HG03025 (cell line): Measurements from ENCODE around the gene USP22.
"Not testable (repeated sequence)": the region's sequence is repeated elsewhere in the genome, so short reads cannot be mapped to it uniquely, and the experiment has no call there.

Experiments used
- ATAC-seq: cut with Tn5 transposase; IDR thresholded peaks from one replicate; pipeline ENCODE4 v1.9.1; 2021; ENCODE audit warnings: mild to moderate bottlenecking, moderate library complexity; ENCODE audit not compliant: unreplicated experiment, low FRiP score

Gene USP22

GRCh38 chr17:21053056-21053455, 10.2 kb upstream of the USP22 start:
- ATAC-seq: not testable (repeated sequence)

DNA sequence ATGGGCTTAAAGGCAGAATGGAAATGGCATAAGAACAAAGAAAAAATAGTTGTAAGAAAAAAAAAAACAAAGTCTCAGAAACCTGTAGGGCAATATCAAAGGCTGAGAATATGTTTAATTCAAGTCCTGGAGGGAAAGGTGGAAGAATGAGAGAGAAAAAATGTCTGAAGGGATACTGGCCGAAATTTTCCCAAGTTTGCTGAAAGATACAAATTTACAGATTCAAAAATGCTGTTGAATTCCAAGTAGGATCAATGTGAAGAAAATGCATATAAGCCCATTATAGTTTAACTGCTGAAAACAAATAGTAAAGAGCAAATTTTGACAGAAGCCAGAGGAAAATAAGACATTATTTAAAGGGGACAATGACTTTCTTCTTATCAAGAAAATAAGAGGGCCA, 6.6 kb upstream of the USP22 start:
- no peak for ATAC-seq

DNA sequence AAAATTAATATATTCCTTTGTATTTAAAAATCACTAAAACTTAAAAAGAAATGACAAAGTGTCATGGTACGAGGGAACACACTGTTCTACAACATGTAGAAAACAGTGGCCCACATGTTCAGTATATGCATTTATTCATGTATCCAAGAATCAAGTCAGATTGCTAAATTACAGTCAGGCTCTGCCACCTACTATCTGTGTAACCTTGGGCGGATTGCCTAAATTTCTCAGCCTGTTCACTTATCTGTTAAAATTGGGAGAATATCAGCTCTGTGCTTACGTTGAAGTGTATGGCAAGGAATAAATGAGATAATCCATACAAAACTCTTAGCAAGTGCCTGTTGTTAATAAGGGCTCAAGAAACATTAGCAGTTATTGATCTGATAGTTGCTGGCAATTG, 3.4 kb upstream of the USP22 start:
- no peak for ATAC-seq

- no peak for ATAC-seq
These were observed 2.2 kb upstream of the USP22 start for GRCh38 chr17:21044971-21045370.

GRCh38 chr17:21043296-21044232, 753 bp upstream of the USP22 start:
- peak; percentile 86 for ATAC-seq

DNA sequence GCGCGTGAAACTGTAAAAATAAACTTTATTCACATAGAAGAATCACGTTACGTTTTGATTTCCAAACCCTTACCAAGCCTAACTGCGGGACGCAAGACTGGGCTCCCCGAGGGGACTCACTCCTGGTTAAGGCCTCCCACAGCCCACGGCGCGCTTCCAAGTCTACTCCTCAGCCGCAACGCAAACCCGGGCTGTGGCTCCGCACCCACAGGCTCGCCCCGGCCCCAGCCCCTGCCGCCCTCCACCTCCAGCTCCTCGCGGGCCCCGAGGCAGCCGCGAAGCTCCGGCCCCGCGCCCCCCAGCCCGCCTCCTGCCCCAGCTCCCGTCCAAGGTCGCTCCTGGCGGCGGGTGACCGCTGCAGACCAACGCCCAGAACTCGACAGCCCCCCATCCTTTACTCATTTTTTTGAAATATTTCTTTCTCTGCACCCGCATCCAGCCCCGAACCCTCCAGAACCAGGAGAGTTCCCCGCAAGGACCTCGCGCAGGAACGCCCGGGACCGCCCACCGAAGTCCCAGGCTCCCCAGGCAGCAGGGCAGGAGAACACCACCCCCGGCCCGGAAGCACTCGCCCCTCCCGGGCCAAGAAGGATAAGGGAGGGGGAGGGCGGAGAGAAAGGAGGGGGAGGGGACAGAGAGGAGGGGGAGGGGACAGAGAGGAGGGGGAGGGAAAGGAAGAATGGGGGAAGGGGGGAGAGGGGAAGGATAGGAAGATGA, 912 bp downstream of the USP22 start:
- ATAC-seq: no peak

GRCh38 chr17:21039839-21040575, 2.8 kb downstream of the USP22 start:
- ATAC-seq: no peak

- no peak for ATAC-seq
These were observed 5.6 kb downstream of the USP22 start for GRCh38 chr17:21037117-21037803.

- no peak for ATAC-seq
These were observed 6.4 kb downstream of the USP22 start for GRCh38 chr17:21036361-21036881.

- no peak for ATAC-seq
These were observed 7.4 kb downstream of the USP22 start for GRCh38 chr17:21035406-21035805.

GRCh38 chr17:21034340-21035235, 8.2 kb downstream of the USP22 start:
- ATAC-seq: no peak

DNA sequence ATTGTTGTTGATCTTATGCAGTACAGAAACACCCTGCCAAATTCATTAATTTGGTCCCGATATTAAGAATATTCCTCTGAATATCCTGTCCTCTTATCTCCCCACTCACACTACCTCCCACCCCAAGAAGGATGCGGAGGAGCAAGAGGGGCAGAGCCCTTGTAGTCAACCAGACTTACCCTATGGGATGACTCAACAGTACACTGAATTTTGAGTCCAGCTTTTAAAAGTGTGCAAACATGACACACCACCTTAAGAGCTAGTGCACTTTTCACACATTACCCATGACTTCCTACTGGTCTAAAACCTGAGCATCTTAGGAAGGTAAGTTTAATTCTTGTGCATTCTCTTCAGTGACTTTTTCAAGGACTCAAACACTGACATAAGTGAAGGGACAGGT, 9.5 kb downstream of the USP22 start:
- no peak for ATAC-seq

- ATAC-seq: no peak
These were observed 10.9 kb downstream of the USP22 start for GRCh38 chr17:21031756-21032396.

DNA sequence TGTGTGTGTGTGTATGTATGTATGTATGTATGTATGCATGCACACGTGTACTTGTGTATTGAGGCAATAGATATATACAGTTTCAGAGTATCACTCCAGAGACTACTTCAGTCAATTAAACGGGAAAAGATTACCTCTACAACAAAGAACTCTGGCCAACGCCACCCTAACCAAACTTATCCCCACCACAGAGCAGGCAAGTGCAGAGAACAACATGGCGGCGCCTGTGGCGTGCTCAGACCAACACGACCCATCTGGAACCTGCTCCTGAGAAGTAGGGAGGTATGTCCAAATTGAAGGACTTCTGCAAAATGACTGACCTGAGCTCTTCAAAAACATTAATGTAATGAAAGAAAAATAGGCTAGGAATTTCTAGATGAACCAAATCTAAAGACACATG, 12.4 kb downstream of the USP22 start:
- ATAC-seq: no peak

GRCh38 chr17:21029515-21029914, 13.3 kb downstream of the USP22 start:
- no peak for ATAC-seq

GRCh38 chr17:21029036-21029435, 13.8 kb downstream of the USP22 start:
- ATAC-seq: no peak

DNA sequence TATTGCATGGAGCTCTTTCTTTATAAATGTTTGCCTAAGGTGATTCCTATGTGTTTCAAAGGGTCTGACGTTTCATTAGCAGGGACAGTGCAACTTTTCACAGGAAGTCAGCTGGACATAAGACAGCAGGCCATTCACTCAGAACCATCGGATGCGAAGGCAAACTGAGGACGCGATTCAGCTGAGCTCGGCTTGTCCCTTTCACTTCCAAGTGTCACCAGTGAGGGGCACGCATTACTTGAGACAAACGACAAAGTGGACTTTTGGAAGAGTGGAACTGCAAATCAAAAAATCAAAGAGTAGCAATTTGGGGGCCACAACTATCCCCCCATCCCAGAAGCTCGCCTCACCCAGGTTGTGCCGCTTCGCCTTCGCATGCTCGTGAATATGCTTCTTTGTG, 14.6 kb downstream of the USP22 start:
- ATAC-seq: no peak

DNA sequence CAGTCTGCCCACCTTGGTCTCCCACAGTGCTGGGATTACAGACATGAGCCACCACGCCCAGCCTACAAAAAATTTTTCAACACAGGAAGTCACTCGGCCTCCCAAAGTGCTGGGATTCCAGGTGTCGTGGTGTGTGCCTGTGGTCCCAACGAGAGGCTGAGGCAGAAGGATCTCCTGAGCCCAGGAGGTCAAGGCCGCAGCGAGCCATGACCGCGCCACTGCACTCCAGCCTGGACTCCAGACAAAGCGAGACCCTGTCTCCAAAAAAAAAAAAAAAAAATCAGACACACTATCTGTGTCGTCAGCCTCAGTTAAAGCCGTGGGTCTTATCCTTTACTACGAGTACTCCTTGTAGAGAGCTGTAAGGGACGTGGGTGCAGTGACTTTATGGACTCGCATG, 15.8 kb downstream of the USP22 start:
- ATAC-seq: no peak

- no peak for ATAC-seq
These were observed 17.4 kb downstream of the USP22 start for GRCh38 chr17:21025451-21025850.
